ENCODE results near the gene ABCC10.
"Not testable (repeated sequence)": the region's sequence is repeated elsewhere in the genome, so short reads cannot be mapped to it uniquely, and the experiment has no call there.

Gene ABCC10

GRCh38 chr6:43427406-43428111, at the start of gene ABCC10:
Gene ABCC10, plus strand, starts transcription at chr6:43427541. Its CDS starts 438 bp downstream, at chr6:43427979.
- intact Hi-C loops (cut with DNase I), result loop anchor here (2.0 kb wide), 1 partner anchor 59 kb away; the partner anchor contains the start of gene ZNF318
- DNase-seq, result peak; percentile 87 to 97 (median 94)

- no peak for DNase-seq
- intact Hi-C loops (cut with DNase I), result no loop called here
Observed at GRCh38 chr6:43377710-43378229, 49.6 kb upstream of the ABCC10 start.

GRCh38 chr6:43378631-43379030, 48.7 kb upstream of the ABCC10 start:
- no peak for DNase-seq
- intact Hi-C loops (cut with DNase I), result no loop called here

- DNase-seq; intact Hi-C loops (cut with DNase I): not testable (repeated sequence)
Observed at GRCh38 chr6:43380858-43381257, 46.5 kb upstream of the ABCC10 start.

- intact Hi-C loops (cut with DNase I), result no loop called here
- DNase-seq, result peak in 3 of 42 donors; percentile 12 to 57 (median 18)
Observed at GRCh38 chr6:43383021-43383667, 44.2 kb upstream of the ABCC10 start.

- intact Hi-C loops (cut with DNase I), result no loop called here
- no peak for DNase-seq
Observed at GRCh38 chr6:43386492-43386891, 40.8 kb upstream of the ABCC10 start.

GRCh38 chr6:43389730-43390295, 37.5 kb upstream of the ABCC10 start:
- intact Hi-C loops (cut with DNase I), result no loop called here
- DNase-seq, result no peak

GRCh38 chr6:43390753-43391439, 36.4 kb upstream of the ABCC10 start:
- intact Hi-C loops (cut with DNase I); DNase-seq: not testable (repeated sequence)

GRCh38 chr6:43391440-43392031, 35.8 kb upstream of the ABCC10 start:
- DNase-seq, result no peak
- intact Hi-C loops (cut with DNase I), result no loop called here

GRCh38 chr6:43393133-43393532, 34.2 kb upstream of the ABCC10 start:
- DNase-seq; intact Hi-C loops (cut with DNase I): not testable (repeated sequence)

GRCh38 chr6:43393602-43394001, 33.7 kb upstream of the ABCC10 start:
- no peak for DNase-seq

GRCh38 chr6:43394982-43395381, 32.4 kb upstream of the ABCC10 start:
- intact Hi-C loops (cut with DNase I), result no loop called here

More at GRCh38 chr6:43393602-43394001, 33.7 kb upstream of the ABCC10 start:
- intact Hi-C loops (cut with DNase I), result no loop called here

GRCh38 chr6:43395776-43396175, 31.6 kb upstream of the ABCC10 start:
- intact Hi-C loops (cut with DNase I), result no loop called here
- peak in 40 of 42 donors; percentile 10 to 67 (median 34) for DNase-seq

More at GRCh38 chr6:43394982-43395381, 32.4 kb upstream of the ABCC10 start:
- no peak for DNase-seq

GRCh38 chr6:43396408-43397149, 30.8 kb upstream of the ABCC10 start:
- intact Hi-C loops (cut with DNase I), result no loop called here
- DNase-seq, result no peak

GRCh38 chr6:43399932-43400487, 27.3 kb upstream of the ABCC10 start:
- intact Hi-C loops (cut with DNase I), result no loop called here
- no peak for DNase-seq

GRCh38 chr6:43401730-43402129, 25.6 kb upstream of the ABCC10 start:
- DNase-seq, result no peak
- intact Hi-C loops (cut with DNase I), result no loop called here

GRCh38 chr6:43402820-43403219, 24.5 kb upstream of the ABCC10 start:
- no peak for DNase-seq
- intact Hi-C loops (cut with DNase I), result no loop called here

- intact Hi-C loops (cut with DNase I), result no loop called here
- DNase-seq, result no peak
Observed at GRCh38 chr6:43405354-43405753, 22.0 kb upstream of the ABCC10 start.
